ENCODE data around the gene APEX1. TPM values are rescaled to one million over a fixed set of nuclear protein-coding genes. Genes with fewer than 3 reads are reported as not detected.

APEX1 gene
- total RNA-seq, 4 donors from 2014 or later, result 125 to 134 (median 131) TPM

DNA sequence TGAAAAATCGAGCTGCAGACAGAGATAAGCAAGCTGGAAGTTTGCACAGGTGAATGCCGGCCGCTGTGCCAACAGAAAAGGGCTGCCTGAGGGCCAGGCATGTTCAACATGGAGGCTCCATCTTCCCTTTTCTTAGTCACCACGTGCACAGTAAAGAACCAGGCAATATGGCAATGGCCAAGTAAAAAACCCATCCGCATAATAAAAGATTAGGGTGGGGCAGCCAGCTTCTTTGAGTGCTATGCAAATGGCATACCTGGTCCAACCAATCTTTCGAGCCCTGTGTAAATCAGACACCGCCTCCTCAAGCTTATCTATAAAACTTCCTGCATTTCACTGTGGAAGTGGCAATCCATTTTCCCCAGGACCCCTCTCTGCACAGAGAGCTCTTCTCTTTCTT, 30.9 kb downstream of the APEX1 start:
- no peak for TF ChIP-seq POLR2A (IDR thresholded peaks at IDR 0.05)
- TF ChIP-seq, protein P1, sequence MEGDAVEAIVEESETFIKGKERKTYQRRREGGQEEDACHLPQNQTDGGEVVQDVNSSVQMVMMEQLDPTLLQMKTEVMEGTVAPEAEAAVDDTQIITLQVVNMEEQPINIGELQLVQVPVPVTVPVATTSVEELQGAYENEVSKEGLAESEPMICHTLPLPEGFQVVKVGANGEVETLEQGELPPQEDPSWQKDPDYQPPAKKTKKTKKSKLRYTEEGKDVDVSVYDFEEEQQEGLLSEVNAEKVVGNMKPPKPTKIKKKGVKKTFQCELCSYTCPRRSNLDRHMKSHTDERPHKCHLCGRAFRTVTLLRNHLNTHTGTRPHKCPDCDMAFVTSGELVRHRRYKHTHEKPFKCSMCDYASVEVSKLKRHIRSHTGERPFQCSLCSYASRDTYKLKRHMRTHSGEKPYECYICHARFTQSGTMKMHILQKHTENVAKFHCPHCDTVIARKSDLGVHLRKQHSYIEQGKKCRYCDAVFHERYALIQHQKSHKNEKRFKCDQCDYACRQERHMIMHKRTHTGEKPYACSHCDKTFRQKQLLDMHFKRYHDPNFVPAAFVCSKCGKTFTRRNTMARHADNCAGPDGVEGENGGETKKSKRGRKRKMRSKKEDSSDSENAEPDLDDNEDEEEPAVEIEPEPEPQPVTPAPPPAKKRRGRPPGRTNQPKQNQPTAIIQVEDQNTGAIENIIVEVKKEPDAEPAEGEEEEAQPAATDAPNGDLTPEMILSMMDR (IDR thresholded peaks at IDR 0.05), result no peak
- Histone ChIP-seq H3K9me3 (no peaks in the 10 kb centered on the region), H3K27ac (no peak overlapping the region), H3K4me1 (peaks cover 0 to 8% (median 0%) of the 10 kb centered on the region in 4 donors), H3K36me3 (no peaks in the 10 kb centered on the region), H3K4me3 (no peak overlapping the region), H3K27me3 (no peaks in the 10 kb centered on the region)
- 72 to 74% methylated on average over 7 of the region's 7 CpGs for WGBS, 2 donors
- DNase-seq (ENCODE audit: low spot score in 2 of 2), result no peak

DNA sequence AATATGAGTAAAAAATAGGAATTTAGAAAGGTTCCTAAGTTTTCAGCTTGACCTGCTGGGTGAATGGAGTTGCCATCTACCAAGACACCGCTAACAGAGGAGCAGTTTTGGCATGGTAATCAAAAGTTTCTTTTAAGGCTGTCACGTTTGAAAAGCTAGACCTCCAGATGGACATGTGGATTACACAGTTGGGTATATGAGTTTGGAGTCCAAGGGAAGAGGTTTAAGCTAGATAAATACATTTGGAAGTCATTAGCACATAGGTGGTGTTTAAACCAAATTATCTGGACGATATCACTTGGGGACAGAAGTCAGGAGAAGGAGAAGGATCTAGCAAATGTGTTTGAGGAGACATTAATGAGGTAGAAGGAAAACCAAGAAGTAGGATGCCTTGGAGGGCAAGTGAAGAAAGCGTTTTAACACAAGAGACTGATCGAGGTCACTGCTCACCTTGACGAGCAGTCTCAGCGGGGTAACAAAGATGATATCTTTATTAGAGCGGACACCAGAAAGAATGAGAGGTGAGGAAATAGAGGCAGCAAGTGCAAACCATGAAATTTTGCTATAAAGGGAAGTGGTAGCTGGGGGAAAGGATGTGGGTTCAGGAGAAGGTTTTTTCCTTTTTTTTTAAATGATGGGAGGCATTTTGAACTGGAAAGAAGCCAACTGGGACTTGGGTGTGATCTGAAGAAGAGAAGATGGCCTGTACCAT, 31.8 kb downstream of the APEX1 start:
- Histone ChIP-seq H3K9me3 (no peaks in the 10 kb centered on the region), H3K36me3 (no peaks in the 10 kb centered on the region), H3K27me3 (no peaks in the 10 kb centered on the region), H3K4me1 (peaks cover 0 to 8% (median 0%) of the 10 kb centered on the region in 4 donors), H3K27ac (no peak overlapping the region), H3K4me3 (no peak overlapping the region)
- DNase-seq (ENCODE audit: low spot score in 2 of 2), result no peak
- TF ChIP-seq EP300 (IDR thresholded peaks at IDR 0.05) (no peak), POLR2A (IDR thresholded peaks at IDR 0.05) (no peak)
- TF ChIP-seq, protein P1 (IDR thresholded peaks at IDR 0.05), result no peak
- WGBS, 2 donors, result 77 to 79% methylated on average over 8 of the region's 8 CpGs

DNA sequence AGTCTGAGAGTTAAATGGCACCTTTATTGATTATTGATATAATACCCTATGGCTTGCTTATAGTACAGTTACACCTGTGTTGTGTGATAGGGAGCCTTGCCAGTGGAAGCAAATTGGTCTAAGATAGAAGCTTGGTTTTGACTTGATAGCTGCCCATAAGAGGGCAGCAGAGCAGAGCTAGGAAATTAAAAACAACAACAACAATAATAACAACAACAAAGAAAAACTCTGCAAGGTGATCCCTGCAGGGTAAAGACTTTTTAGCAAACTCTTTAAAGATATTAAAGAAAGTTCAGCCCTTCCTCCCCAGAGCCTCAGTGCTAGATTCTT, 32.3 kb downstream of the APEX1 start:
- DNase-seq (ENCODE audit: low spot score in 2 of 2), result no peak
- TF ChIP-seq EP300 (IDR thresholded peaks at IDR 0.05) (no peak), POLR2A (IDR thresholded peaks at IDR 0.05) (no peak)
- TF ChIP-seq, protein P1 (IDR thresholded peaks at IDR 0.05), result no peak
- no peak overlapping the region for H3K27ac ChIP-seq
- no peaks in the 10 kb centered on the region for H3K36me3 ChIP-seq
- no peaks in the 10 kb centered on the region for H3K27me3 ChIP-seq
- peaks cover 0 to 8% (median 0%) of the 10 kb centered on the region in 4 donors for H3K4me1 ChIP-seq
- no peaks in the 10 kb centered on the region for H3K9me3 ChIP-seq
- no peak overlapping the region for H3K4me3 ChIP-seq

DNA sequence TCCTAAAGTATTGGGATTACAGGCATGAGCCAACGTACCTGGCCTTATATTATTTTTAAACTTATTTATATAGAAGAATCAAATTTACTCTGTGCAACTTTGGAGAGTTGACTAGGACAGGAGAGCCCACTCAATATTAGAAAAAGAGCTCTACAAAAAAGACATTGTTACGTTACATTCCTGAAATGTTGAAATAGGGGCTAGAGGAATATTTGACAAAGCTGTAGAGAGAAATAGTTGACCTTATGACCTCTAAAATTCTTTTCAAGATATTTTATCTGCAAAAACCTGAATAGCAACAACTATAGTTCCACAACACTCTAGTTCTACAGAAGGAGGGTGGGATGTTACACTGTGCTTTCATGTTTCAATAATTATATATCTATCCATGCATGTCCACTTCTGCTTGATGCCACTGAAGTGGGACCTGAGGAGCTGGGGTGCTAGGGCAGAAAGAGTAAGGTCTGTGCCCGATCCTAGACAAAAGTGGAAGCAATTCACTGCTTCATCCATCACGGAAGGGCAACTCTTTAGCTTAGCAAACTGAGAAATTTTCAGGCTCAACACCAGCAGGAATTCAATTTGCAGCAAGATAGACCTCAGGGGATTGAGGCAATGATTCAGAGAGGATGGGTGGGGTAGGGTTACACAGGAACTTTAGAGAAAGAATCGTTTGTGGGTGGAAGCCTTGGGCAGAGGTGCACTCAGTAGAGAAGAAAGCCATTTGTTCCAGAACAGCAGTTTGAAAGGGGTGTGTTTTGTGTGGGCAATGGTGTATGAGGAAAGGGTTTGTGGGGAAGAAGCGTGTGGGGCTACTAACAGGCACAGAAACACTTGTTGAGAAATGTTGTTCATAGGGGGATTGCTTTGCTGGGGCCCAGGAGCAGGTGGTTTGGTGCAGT, 34.3 kb downstream of the APEX1 start:
- Histone ChIP-seq H3K4me3 (no peak overlapping the region), H3K27ac (no peak overlapping the region), H3K9me3 (no peaks in the 10 kb centered on the region), H3K36me3 (no peaks in the 10 kb centered on the region), H3K27me3 (no peaks in the 10 kb centered on the region), H3K4me1 (peaks cover 0 to 8% (median 0%) of the 10 kb centered on the region in 4 donors)
- DNase-seq (ENCODE audit: low spot score in 2 of 2), result no peak
- WGBS, 2 donors, result 31 to 39% methylated on average over 6 of the region's 6 CpGs
- TF ChIP-seq, protein P1 (IDR thresholded peaks at IDR 0.05), result no peak
- TF ChIP-seq POLR2A (IDR thresholded peaks at IDR 0.05) (no peak), EP300 (IDR thresholded peaks at IDR 0.05) (no peak)

DNA sequence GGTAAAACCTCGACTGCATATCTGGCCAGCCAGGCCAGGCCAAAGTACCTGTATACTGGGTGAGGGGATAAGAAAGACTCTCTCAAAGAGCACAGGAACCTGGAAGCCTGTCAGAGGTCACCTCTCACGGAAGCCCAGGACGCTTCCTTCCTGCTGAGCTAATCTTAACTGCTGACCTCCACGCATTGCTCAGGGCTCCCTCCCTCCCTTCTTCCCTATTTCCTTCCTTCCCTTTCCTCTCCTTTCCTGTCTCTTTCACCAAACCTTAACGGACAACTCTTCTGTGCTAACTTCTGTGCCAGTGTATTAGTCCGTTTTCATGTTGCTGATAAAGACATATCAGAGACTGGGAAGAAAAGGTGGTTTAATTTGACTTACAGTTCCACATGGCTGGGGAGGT, 35.5 kb downstream of the APEX1 start:
- Histone ChIP-seq H3K36me3 (no peaks in the 10 kb centered on the region), H3K9me3 (no peaks in the 10 kb centered on the region), H3K27me3 (no peaks in the 10 kb centered on the region), H3K4me1 (peaks cover 0 to 8% (median 0%) of the 10 kb centered on the region in 4 donors), H3K4me3 (no peak overlapping the region), H3K27ac (no peak overlapping the region)
- TF ChIP-seq EP300 (IDR thresholded peaks at IDR 0.05) (no peak), POLR2A (IDR thresholded peaks at IDR 0.05) (no peak)
- no peak for DNase-seq (ENCODE audit: low spot score in 2 of 2)
- WGBS, 2 donors, result 45 to 57% methylated on average over 6 of the region's 6 CpGs

Data from tibial nerve (tissue), 4 donors.